K562 (cell line): ENCODE data around the gene ZNF408. TPM values are rescaled to one million over a fixed set of nuclear protein-coding genes. Genes with fewer than 3 reads are reported as not detected.

Experiments
- AFF4 ChIP-seq: sonication (generic); formaldehyde crosslinking; IDR thresholded peaks from 2 replicates; pipeline ENCODE4 v1.8.0; 2023; ENCODE audit warnings: mild to moderate bottlenecking, missing genetic modification reagents
- BRF2 ChIP-seq: IDR thresholded peaks from 3 replicates; pipeline ENCODE4 v1.6.1; 2011; ENCODE audit warnings: borderline replicate concordance, mild to moderate bottlenecking; ENCODE audit not compliant: insufficient read length, insufficient read depth
- GTF2A2 ChIP-seq: IDR thresholded peaks from 2 replicates; pipeline ENCODE4 v1.6.1; 2016; ENCODE audit warnings: mild to moderate bottlenecking, missing genetic modification characterization, missing compliant biosample characterization
- HCFC1 ChIP-seq: IDR thresholded peaks from 2 replicates; pipeline ENCODE4 v1.6.1; 2012; ENCODE audit warnings: low read depth, low read length, improper control_type of control experiment
- WHSC1 ChIP-seq: IDR thresholded peaks from one replicate; pipeline ENCODE4 v1.6.1; 2012; ENCODE audit warnings: low read length, control low read depth, inconsistent platforms
- ZBED1 ChIP-seq: IDR thresholded peaks from 2 replicates; pipeline ENCODE4 v1.6.1; 2014
- ZNF280A ChIP-seq: fragments of 450-650 bp; IDR thresholded peaks from 2 replicates; pipeline ENCODE4 v1.6.1; 2018; ENCODE audit warnings: mild to moderate bottlenecking, low read depth; ENCODE audit not compliant: partially characterized antibody
- polyA plus RNA-seq, 8 experiments: library from polyadenylated mRNA; depleted of rRNA in 4 of 8; stranded (reverse) in 5 of 8; unstranded in 3 of 8; fragments of >200 nt; fragmentation: Nextera tagmentation in 2 of 8; fragmentation: Illumina TruSeq in 1 of 8; extraction: Ambion mirVana in 2 of 8; extraction: Trizol in 1 of 8; gene quantifications; 2 replicates each; pipeline versions ENCODE4 v1.2.1 to v1.2.3, GENCODE V29; 2011 to 2014; ENCODE audit warnings: inconsistent platforms in 1 of 8, missing spikeins in 1 of 8
- total RNA-seq, 7 experiments: library from RNA; depleted of rRNA in 6 of 7; stranded (reverse); fragments of >200 nt in 6 of 7; fragmentation: Illumina TruSeq in 2 of 7; extraction: Trizol in 2 of 7; gene quantifications; 2 replicates each; pipeline versions ENCODE4 v1.2.1 to v1.2.3, GENCODE V29; 2011 to 2021; ENCODE audit warnings: low replicate concordance in 1 of 7

Gene ZNF408
- total and polyA plus RNA-seq, 9 of the 15 experiments (the other 6 are each of a cell fraction or from before 2014, with no cell fraction given), result 0.15 to 18.4 (median 7.4) TPM

GRCh38 chr11:46680164-46680760 is 20.6 kb upstream of the ZNF408 start (continued):
- TF ChIP-seq AFF4 (no peak), ZBED1 (no peak), ZNF280A (no peak), BRF2 (no peak), GTF2A2 (tag) (no peak), HCFC1 (no peak), WHSC1 (no peak)
